ENCODE data around the gene MCHR2.

- TF ChIP-seq, protein P1, sequence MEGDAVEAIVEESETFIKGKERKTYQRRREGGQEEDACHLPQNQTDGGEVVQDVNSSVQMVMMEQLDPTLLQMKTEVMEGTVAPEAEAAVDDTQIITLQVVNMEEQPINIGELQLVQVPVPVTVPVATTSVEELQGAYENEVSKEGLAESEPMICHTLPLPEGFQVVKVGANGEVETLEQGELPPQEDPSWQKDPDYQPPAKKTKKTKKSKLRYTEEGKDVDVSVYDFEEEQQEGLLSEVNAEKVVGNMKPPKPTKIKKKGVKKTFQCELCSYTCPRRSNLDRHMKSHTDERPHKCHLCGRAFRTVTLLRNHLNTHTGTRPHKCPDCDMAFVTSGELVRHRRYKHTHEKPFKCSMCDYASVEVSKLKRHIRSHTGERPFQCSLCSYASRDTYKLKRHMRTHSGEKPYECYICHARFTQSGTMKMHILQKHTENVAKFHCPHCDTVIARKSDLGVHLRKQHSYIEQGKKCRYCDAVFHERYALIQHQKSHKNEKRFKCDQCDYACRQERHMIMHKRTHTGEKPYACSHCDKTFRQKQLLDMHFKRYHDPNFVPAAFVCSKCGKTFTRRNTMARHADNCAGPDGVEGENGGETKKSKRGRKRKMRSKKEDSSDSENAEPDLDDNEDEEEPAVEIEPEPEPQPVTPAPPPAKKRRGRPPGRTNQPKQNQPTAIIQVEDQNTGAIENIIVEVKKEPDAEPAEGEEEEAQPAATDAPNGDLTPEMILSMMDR (IDR thresholded peaks at IDR 0.05 in 4 of 5, conservative IDR thresholded peaks at IDR 0.05 in 1 of 5), result no peak
- TF ChIP-seq POLR2A (IDR thresholded peaks at IDR 0.05), result no peak
Measured at GRCh38 chr6:99951016-99951805, 42.8 kb downstream of the MCHR2 start.
